Choroid plexus epithelial cell (primary cell): ENCODE measurements around the gene KANSL3.
"Not testable (repeated sequence)": the region's sequence is repeated elsewhere in the genome, so short reads cannot be mapped to it uniquely, and the experiment has no call there.

Source experiments
- DNase-seq: peaks from one replicate; pipeline ENCODE4 v3.0.0-alpha.2; 2010; ENCODE audit warnings: low read depth
- H3K4me3 ChIP-seq: 2 replicates; pipeline ENCODE4 v1.5.1; 2011; ENCODE audit warnings: low read depth, mild to moderate bottlenecking, control low read depth, low read length, moderate library complexity
- TF ChIP-seq, protein P1 (sequence below): conservative IDR thresholded peaks from 2 replicates; pipeline ENCODE4 v1.5.1; 2011; ENCODE audit warnings: low read depth, mild to moderate bottlenecking, control low read depth, inconsistent platforms, low read length, moderate library complexity

Gene KANSL3

DNA sequence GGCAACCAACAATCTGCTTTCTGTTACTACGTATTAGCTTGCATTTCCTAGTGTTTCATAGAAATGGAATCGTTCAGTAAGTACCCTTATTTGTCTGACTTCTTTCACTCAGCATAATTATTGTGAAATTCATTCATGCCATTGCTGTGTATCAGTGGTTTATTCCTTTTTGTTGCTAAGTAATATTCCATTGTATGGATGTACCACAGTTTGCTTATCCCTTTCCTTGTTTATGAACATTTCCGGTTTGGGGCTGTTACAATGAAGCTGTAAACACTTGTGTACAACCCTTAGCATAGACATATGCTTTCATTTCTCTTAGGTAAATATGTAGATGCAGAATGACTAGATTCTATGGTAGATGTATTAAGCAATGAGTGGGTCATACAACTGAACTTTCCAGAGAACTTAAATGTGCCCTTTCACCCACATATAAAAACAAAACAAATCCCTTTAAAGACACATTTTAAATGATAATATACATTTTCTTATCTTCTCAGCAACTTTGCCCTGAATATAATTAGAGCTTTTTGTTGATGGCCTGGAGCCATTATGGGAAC lies 26.3 kb upstream of the KANSL3 start:
- H3K4me3 ChIP-seq: no peak overlapping the region
- DNase-seq: peak; percentile 31
- TF ChIP-seq, protein P1, sequence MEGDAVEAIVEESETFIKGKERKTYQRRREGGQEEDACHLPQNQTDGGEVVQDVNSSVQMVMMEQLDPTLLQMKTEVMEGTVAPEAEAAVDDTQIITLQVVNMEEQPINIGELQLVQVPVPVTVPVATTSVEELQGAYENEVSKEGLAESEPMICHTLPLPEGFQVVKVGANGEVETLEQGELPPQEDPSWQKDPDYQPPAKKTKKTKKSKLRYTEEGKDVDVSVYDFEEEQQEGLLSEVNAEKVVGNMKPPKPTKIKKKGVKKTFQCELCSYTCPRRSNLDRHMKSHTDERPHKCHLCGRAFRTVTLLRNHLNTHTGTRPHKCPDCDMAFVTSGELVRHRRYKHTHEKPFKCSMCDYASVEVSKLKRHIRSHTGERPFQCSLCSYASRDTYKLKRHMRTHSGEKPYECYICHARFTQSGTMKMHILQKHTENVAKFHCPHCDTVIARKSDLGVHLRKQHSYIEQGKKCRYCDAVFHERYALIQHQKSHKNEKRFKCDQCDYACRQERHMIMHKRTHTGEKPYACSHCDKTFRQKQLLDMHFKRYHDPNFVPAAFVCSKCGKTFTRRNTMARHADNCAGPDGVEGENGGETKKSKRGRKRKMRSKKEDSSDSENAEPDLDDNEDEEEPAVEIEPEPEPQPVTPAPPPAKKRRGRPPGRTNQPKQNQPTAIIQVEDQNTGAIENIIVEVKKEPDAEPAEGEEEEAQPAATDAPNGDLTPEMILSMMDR: no peak

DNA sequence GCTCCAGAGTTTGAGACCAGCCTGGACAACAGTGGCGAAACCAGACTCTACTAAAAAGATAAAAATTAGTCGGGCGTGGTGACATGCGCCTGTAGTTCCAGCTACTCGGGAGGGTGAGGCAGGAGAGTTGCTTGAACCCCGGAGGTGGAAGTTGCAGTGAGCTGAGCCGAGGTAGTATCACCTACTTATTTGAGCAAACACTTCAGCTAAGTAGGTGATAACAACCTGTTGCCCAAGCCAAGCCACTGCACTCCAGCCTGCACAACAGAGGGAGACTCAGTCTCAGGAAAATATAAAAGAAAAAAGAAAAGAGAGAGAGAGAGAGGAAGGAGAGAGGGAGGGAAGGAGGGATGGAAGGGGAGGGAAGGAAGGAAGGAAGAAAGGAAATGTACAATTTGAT lies 25.7 kb upstream of the KANSL3 start:
- no peak overlapping the region for H3K4me3 ChIP-seq
- TF ChIP-seq, protein P1: no peak
- DNase-seq: no peak

DNA sequence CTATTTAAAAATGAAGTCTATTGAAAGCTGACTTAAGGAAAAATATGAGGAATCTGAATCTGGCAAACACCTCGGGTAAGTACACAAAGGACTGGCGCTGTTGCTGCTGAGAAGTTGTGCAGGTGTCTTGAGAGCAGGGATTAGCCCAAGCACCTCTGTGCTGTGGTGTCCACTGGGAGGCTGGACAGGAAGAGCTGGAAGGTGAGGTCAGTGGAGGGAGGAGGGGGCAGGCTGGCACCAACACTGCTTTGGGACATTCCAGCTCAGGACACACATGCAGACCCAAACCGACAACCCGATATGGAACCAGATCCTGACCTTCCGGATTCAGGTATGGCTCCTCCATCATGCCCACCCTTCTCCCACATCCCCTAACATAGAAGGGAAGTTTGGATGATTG lies 25.1 kb upstream of the KANSL3 start:
- DNase-seq: no peak
- no peak overlapping the region for H3K4me3 ChIP-seq
- TF ChIP-seq, protein P1: no peak

DNA sequence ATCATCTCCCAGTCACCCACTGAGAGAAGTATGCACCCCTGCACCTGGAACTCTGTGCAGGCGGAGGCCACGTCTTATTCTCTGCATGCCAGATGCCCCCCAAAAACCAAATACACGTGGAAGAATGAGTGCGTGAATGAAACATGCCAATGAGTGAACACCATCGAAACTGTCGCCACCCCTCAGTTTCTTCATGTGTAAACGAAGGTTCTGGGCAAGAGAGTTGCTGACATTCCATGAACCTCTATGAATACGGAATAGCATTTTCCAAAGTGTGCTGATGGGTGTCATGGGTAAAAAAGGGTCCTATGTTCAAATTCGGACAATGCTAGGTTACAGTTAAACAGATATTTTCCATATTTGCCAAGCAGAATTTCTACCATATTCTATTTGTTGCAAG lies 24.2 kb upstream of the KANSL3 start:
- no peak for DNase-seq
- TF ChIP-seq, protein P1: no peak
- H3K4me3 ChIP-seq: no peak overlapping the region

DNA sequence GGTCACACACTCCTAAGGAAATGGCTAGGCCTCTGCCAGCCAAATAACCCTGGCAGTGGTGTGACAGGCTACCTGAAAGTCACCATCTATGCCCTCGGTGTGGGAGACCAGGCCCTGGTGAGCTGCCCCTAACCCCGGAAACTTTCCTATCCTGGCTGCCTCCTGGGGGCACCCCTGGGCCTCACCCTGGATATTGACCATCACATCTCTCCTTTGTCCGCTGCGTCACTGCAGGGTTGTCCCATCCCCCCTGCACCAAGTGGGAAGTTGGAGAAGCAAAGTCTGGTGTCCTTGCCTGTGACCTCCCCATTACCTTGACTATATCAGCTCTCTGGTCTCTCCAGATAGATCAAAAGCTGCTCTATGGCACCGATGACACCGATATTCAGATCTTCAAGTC lies 23.2 kb upstream of the KANSL3 start:
- no peak overlapping the region for H3K4me3 ChIP-seq
- TF ChIP-seq, protein P1: no peak
- DNase-seq: no peak

DNA sequence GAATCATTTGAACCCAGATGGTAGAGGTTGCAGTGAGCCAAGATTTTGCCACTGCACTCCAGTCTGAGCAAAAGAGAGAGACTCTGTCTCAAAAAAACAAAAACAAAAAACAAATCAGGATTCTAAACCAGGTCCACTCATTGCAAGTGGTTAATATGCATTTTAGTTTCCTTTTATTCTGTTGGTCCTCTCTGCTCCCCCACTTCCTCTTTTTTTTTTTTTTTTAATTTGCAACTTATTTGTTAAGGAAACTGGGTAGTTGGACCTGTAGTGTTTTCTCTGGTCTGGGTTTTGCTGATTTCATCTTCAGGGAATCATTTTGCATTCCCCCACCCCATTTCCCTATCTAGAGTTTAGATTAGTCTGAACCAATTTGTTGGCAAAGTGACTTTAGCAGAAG lies 18.4 kb upstream of the KANSL3 start:
- no peak overlapping the region for H3K4me3 ChIP-seq
- no peak for DNase-seq
- TF ChIP-seq, protein P1: no peak

DNA sequence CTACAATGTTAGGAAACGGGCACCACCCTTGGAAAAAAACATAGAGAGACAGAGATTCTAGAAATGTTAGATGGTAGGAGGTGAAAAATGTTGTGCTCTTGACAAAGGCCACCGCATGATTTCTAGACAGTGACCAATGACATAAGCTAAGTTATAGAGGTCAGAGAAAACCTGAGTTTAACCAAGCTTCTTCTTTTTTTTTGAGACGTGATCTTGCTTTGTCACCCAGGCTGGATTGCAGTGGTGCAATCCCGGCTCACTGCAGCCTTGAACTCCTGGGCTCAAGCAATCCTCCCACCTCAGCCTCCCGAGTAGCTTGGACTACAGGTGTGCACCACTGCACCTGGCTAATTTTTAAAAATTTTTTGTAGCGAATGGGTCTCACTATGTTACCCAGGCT lies 17.4 kb upstream of the KANSL3 start:
- no peak for DNase-seq
- no peak overlapping the region for H3K4me3 ChIP-seq
- TF ChIP-seq, protein P1: no peak

DNA sequence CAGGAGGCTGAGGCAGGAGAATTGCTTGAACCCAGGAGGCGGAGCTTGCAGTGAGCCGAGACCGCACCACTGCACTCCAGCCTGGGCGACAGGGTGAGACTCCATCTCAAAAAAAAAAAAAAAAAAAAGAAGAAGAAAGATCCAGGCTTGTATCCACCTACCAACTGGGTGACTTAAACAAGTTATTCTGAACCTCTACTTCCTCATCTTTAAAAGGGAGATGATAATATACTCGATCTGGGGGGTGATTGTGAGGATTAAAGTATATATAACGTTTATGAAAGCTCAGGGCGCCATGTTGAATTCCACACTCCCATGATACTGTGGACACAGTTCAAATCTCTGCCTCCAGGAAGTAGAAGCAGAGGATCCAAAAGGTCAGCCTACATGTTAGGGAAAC lies 16.7 kb upstream of the KANSL3 start:
- not testable (repeated sequence) for DNase-seq, H3K4me3 ChIP-seq
